GM21825 (cell line): ENCODE measurements around the gene BCAT1.
"Not testable (repeated sequence)": the region's sequence is repeated elsewhere in the genome, so short reads cannot be mapped to it uniquely, and the experiment has no call there.

Source experiments
- ATAC-seq: cut with Tn5 transposase; IDR thresholded peaks from one replicate; pipeline ENCODE4 v1.9.1; 2021; ENCODE audit warnings: mild to moderate bottlenecking, moderate library complexity; ENCODE audit not compliant: unreplicated experiment

The BCAT1 gene

DNA sequence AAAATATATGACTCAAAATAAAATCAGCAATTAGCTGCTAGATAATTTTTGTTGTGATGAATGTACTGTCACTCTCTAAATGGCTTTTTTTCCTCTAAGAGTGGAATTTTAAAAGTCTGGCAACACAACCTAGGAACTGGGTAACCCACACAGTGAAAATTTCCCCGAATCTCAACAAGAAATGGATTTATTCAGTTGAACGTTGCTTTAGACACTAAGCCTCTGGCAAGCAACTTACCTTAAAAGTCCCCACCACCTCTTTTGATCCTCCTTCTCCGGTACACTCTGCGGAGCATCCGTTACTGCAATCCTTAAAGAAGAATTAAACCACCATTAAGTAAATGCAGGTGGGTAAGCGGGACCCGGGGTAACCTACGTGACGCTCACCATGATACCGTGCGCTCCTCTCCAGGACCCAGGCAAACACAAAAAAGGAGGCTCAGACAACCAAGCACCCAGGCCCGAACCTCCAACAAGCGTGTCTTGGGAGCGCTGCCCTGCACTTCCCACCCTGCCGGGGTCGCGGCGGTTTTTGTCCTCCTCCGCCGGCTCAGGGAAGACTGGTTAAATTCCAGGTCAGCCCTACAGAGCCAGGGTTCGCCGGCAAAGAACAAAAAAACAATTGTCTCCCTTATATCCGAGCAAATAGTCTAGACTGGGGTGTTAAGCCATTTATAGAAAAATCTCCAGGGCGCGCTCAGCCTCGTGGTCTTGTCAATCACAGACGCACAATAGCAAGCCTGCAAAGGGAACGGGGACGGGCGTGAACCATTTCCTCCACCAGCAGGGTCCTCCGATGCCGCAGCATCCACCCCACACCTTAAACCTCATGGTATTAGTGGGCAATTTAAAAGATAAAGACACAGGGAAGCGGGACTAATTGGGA lies 47.1 kb downstream of the BCAT1 start:
- no peak for ATAC-seq

DNA sequence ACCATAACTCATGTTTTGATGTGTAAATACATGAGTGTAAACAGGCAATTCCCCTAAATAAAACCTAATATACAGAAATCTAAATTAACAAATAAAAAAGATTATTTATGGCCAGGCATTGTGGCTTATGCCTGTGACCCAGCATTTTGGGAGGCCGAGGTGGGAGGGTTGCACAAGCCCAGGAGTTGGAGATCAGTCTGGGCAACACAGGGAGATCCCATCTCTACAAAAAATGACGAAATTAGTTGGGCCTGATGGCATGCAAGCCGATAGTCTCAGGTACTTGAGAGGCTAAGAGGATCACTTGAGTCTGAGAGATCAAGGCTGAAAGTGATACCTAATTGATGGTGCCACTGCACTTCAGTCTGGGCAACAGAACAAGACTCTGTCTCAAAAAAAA lies 48.7 kb downstream of the BCAT1 start:
- no peak for ATAC-seq

DNA sequence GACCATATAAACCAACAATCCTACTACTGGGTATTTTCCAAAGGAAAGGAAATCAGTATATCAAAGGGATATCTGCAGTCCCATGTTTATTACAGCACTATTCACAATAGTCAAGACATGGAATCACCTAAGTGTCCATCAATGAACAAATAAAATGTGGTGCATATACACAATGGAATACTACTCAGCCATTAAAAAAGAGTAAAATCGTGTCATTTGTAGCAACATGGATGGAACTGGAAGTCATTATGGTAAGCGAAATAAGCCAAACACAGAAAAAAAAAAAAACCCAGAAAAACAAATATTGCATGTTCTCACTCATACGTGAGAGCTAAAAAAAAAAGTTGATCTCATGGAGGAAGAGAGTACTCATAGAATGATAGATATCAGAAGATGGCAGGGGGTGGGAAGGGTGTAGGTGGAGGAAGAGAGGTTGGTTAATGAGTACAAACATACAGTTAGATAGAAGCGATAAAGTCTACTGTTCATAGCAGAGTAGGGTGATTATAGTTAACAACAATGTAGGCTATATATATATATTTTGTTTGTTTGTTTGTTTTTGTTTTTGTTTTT lies 49.3 kb downstream of the BCAT1 start:
- no peak for ATAC-seq

DNA sequence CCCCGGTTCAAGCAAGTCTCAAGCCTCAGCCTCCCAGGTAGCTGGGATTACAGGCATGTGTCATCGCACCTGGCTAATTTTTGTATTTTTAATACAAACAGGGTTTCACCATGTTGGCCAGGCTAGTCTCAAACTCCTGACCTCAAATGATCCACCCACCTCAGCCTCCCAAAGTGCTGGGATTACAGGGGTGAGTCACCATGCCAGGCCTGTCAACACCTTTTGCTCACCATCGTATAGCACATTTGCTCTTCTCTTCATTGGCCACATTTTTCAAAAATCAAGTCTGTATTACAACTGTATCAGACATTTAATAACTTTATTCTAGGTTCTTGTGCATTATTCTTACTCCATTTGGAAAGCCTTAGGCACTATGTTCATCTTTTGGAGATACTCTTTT lies 50.3 kb downstream of the BCAT1 start:
- ATAC-seq: no peak

DNA sequence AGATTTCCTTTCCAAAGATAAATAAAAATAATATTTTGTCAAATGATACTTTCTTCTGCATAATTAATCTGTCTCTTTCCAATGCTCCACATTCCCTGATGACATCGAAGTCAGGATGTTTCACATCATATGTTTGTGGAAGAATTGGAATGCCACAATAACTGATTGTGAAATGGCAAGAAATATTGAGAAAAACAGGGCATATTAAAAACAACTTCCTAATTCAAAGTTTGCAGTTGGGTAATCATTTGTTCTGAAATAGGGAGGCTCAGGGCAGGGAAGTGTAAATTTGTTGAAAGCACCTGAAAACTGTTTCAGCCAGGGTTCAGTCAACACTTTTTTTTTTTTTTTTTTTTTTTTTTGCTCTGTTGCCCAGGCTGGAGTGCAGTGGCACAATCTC lies 50.7 kb downstream of the BCAT1 start:
- ATAC-seq: no peak

DNA sequence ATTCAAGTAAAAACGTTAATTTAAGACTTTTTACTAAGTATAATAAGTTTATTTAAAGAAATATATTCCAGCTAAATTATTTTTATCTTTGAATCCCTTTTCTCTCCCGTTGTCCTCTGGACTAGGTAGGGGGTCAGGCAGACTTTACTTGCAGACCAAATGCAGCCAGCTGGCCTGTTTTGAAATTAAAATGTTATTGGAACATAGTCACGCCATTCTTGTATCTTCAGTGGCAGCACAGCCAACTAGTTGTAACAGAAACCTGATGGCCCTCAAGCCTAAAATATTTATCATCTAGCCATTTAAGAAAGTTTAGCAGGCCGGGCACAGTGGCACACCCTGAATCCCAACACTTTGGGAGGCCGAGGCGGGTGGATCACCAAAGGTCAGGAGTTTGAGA lies 52.7 kb downstream of the BCAT1 start:
- no peak for ATAC-seq

DNA sequence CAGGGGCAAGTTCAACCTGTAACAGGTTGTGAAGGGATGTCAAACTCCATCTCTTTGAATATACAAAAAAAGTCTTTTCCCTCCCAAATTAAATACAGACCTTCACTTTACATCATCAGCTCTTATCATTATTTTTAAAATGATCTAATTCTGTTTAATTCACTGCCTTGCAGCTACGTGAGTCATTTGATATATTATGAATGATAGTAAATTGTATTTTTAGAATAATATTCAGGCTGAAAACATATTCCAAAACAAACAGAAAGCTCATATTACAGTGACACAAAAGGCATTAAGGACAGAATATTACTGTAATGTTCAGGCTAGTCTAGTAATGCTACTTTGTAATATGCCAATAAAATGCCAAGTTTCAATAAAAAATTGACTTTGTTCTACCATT lies 53.3 kb downstream of the BCAT1 start:
- ATAC-seq: no peak

DNA sequence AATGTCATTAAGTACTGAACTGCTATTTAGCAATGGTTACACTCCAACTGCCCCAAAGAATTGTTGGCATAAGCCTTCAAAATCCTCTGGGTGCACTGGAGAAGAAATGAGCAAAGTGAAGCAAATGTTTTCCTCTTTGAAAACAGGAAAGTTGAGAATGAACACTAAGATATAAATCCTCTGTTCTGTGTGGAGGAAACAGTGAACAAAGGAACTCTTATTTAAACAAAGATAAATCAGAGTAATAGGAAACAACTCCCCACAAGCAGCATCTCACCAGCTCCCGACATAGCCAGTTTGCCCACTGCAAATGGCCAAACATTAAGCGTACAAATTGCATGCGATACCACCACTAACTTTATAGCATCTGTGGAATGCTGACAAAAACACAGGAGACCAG lies 54.0 kb downstream of the BCAT1 start:
- no peak for ATAC-seq

DNA sequence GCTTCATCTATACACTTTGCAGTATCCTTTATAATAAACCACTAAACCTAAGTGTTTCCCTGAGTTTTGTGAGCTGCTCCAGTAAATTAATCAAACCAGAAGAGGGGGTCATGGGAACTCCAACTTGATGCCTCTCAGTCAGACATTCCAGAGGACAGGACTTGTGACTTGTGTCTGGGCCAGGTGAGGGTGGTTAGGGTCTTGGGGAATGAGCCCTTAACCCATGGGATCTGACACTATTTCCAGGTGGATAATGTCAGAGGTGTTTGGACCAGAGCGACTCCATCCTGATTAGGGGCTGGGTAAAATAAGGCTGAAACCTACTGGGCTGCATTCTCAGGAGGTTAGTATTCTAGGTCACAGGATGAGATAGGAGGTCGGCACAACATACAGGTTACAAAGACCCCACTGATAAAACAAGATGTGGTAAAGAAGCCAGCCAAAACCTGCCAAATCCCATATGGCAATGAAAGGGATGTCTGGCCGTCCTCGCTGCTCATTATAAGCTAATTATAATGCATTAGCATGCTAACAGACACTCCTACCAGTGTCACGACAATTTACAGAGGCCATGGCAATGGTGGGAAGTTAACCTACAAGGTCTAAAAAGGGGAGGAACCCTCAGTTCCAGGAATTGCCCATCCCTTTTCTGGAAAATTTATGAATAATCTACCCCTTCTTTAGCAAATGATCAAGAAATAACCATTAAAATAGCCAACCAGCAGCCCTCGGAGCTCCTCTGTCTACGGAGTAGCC lies 58.7 kb downstream of the BCAT1 start:
- ATAC-seq: no peak

DNA sequence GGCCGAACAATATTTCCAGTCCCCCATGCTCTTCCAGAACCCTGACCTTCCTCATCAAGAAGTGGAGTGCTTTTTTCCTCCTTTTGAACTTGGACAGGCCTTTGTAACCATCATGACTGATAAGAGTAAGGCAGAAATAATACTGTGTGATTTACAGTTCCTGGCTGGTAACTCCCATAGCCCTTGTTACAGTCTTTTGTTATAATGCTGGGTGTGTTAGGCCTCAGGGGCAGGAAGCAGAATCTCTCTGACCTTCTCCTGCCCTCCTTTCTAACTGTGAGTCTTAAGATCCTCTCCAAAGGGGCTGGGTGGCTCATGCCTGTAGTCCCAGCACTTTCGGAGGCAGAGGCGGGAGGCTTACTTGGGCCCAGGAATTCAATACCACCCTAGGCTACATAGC lies 59.5 kb downstream of the BCAT1 start:
- no peak for ATAC-seq

DNA sequence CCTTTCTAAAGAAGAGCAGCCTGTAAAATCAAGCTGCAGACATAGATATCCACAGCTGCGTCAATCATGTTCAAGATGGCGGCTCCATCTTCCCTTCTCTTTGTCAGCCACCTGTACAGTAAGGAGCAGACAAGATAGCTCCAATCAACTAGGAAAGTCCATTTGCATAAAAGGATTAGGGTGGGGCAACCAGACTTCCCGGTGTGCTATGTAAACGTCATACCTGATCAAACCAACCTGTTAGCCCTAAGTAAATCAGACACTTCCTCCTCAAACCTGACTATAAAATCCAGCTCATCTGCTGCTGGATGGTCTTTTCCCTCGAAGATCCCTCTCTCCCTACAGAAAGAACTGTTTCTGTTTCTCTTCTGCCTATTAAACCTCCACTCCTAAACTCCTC lies 60.1 kb downstream of the BCAT1 start:
- ATAC-seq: no peak

DNA sequence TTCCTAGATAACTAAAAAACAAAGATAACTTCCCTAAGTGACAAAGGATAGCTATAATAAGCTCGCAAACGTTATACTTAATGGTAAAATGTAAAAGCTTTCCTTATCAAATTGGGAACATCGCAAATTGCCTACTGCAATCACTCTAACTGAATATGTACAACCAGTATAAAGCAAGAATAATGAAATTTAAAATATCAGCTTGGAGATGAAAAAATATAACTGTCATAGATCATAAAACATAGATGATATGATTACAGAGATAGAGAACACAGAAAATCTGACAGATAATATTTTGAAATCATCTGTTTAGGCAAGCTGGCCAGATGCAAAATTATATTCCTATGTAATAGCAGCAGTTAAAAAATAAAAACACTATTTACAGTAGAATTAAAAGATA lies 64.0 kb downstream of the BCAT1 start:
- ATAC-seq: no peak

DNA sequence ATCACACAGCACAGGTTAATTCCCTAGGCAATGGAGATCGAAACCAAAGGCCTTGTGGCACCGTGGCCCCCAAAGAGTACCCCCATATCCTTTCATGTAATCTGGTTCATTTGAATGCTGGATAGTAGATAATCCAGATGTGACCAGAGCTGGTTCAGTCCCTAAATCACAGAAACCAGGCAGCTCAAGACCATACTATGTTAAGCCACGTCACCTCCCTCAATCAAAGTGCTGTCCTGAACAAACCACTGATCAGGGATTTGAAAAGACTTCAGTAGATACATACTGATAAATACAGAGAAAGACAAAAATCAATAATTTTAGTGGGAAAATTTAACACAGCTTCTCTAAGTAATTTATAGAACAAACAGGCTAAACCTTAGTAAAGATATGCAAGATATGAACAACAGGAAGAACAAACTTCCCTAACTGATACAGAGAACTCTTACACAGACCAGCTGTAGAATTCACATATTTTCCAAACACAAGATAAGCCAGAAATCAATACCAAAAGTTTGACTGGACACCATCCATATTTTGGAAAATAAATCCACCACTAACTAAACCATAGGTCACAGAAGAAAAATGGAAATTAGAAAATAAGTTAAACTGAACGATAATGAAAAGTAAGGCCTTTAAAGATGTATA lies 67.1 kb downstream of the BCAT1 start:
- ATAC-seq: no peak

DNA sequence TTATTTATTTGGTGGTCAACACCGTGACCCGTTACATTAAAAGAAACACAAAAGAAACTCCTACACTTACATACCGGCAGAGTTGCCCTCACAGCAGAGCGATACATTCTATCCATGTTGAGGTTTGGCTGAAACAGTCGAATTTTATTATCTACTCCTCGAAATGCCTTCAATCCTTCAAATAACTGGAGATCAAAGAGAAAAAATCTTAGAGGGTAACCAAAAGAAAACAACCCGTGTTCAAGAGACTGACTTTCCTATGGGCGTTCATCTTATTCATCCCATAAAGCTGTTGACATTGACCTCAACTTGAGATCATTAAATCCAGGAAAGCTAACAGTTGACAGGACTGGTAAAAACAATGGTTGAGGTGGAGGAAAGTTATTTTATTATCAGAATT lies 67.7 kb downstream of the BCAT1 start:
- no peak for ATAC-seq

DNA sequence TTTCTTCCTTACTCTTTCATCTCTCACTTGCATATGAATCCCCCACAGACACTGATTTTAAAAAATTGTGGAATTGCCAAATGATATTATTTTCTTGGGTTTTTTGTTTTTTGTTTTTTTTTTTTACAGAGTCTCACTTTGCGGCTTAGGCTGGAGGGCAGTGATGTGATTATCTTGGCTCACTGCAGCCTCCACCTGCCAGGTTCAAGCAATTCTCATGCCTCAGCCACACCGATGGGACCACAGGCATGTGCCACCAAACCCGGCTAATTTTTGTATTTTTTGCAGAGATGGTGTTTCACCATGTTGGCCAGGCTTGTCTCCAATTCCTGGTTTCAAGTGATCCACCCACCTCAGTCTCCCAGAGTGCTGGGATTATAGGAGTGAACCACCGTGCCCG lies 68.2 kb downstream of the BCAT1 start:
- no peak for ATAC-seq

DNA sequence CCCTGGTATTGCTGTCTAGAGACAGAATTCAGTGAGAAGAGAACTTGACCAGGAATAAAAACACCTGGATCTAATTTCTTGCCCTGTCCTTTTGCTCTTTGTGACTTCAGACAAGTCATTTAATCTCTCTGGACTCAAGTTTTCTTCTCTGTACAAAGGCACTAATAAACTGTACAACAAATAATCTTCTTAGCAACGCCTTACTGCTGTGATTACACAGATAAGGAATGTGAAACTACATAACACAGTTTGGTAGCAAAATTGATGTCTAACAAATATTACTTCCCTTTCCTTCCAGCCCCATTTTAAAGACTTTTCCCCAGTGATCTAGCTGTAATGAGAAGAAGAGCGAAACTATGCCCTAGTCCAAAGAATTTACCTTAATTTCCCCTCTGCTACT lies 69.3 kb downstream of the BCAT1 start:
- ATAC-seq: no peak

DNA sequence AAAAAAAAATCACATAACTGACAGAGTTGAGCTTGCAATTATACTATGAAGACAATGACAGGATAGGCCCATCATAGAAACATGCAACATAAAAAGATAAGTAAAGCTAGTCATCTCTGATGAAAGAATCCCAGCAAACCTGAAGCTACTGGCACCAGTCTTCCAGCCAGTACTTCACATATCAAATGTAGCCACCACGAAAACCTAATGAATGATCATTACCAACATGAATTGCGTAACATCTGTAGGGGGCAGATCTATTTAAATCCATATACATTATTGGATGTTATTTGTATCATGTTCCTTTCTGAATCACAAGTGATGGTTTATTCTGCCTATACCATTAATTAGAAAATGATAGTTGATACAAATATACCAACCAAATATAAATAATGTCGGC lies 73.9 kb downstream of the BCAT1 start:
- ATAC-seq: no peak

DNA sequence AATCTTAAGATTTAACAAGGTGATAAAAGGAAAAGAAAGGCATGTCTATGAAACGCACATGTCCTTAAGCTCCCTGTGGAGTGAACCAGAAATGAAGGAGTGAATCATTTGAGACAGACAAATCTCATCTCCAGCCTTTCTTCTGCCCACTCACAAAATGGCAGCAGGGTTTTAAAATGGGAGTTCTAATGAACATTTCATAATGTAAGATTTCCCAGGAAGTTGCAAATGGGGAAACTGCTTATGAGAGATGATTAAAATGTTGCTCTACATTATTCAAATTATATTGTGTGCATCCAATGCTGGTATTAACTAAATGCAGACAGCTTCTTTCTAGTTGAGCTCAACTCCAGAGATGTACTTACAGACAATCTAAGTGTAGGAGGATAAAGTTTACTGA lies 76.7 kb downstream of the BCAT1 start:
- no peak for ATAC-seq

DNA sequence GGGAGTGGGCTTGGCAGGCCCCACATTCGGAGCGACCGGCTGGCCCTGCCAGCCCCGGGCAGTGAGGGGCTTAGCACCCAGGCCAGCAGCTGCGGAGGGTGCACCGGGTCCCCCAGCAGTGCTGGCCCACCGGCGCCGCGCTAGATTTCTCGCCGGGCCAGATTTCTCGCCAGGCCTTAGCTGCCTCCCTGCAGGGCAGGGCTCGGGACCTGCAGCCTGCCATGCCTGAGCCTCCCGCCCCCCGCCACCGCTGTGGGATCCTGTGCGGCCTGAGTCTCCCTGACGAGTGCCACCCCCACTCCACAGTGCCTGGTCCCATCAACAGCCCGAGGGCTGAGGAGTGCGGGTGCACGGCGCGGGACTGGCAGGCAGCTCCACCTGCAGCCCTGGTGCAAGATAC lies 82.8 kb downstream of the BCAT1 start:
- ATAC-seq: not testable (repeated sequence)

DNA sequence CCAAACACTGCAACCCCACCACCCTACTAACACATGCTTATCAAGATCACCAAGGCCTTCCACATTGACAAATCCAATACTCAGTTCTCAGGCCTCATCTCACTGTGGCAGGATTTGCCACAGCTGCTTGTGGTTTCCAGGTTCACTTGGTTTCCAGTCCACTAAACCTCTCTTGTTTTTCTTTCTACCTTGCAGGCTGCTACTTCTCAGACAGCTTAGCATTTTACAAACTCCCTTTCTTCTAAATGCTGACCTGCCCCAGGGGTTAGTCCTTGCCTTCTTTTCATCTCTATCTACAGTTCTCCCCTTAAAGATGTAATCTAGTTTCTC lies 84.1 kb downstream of the BCAT1 start:
- ATAC-seq: peak; percentile 61

DNA sequence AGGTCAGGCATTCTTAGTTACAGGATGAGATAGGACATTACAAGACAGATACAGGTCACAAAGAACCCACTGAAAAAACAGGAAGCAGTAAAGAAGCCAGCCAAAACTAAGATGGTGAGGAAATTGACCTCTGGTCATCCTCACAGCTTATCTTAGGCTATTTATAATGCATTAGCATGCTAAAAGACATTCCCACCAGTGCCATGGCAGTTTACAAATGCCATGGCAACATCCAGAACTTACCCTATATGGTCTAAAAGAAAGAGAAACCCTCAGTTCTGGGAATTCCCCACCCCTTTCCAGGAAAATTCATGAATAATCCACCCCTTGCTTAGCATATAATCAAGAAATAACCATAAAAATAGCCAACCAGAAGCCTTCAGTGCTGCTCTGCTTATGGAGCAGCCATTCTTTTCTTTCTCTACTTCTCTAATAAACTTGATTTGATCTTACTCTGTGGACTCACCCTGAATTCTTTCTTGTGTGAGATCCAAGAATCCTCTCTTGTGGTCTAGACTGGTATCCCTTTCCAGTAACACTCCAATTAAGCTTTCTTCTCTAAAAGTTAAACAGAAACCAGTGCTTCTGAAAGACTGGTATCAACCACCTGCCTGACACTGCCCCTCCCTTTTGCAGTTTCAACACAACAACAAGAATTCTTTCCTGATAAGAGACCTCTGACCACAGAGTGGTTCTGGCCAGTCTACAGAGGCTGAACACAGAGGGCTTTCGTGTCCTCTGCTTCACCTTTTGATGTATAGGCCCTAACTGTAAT lies 86.9 kb downstream of the BCAT1 start:
- no peak for ATAC-seq
